Measurements from ENCODE around the gene EMC10.

The EMC10 gene

GRCh38 chr19:50477751-50478515 lies 1.6 kb downstream of the EMC10 start:
- Histone ChIP-seq H3K36me3 (replicated peaks) (no peaks in the 10 kb centered on the region; the same call in 1 of the 2 replicates), H3K9me3 (no peaks in the 10 kb centered on the region), H3K27me3 (ENCODE audit: low read depth) (no peaks in the 10 kb centered on the region), H3K4me1 (0 out of 2 replicates have a peak, but pooled peaks cover 4% of the 10 kb centered on the region), H3K4me3 (no peak overlapping the region; the same call in 1 of the 2 replicates)
- in situ Hi-C loops (cut with MboI; ENCODE audit: low sequenced_read_pairs) = no loop called here
- no peak for DNase-seq (ENCODE audit: low spot score in 2 of 2)

DNA sequence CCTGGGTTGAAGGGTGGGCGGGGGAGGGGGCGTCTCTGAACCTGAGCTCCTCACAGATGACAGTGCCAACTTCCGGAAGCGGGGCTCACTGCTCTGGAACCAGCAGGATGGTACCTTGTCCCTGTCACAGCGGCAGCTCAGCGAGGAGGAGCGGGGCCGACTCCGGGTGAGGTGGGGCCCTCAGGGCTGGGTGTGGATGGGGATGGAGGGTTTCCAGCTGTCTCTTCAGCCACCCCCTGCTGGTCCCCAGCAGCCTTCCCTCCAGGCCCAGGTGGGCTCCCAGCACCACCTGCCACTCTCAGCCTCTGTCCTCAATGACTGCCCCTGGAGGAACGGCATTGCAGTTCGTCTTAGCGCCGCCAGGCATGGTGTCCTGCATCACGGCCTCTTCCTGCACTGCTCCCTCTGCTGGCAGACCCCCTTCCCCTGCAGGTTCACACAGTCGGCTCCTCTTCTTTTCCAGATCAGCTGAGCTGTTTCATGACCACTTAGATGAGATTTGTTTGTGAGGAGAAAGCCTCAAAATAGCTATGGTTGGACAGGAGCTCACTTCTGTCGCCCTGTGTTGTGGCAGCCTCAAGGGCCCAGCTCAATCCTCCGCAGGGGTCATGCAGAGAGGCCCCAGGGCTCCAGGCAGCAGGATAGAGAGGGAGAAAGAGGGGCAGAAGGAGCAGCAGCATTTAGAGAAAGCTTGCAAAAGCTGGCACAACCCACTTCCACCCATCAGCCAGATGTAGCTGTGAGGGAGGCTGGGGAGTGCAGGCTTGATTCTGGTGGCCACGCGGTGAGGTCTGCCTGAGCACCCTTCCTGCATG lies 2.8 kb downstream of the EMC10 start:
- Histone ChIP-seq H3K27me3 (ENCODE audit: low read depth) (no peaks in the 10 kb centered on the region), H3K4me1 (0 out of 2 replicates have a peak, but pooled peaks cover 4% of the 10 kb centered on the region), H3K36me3 (replicated peaks) (no peaks in the 10 kb centered on the region; the same call in 1 of the 2 replicates), H3K9me3 (no peaks in the 10 kb centered on the region), H3K4me3 (no peak overlapping the region)
- in situ Hi-C loops (cut with MboI; ENCODE audit: low sequenced_read_pairs) = no loop called here
- DNase-seq (ENCODE audit: low spot score in 2 of 2) = peak; percentile 74 to 89

DNA sequence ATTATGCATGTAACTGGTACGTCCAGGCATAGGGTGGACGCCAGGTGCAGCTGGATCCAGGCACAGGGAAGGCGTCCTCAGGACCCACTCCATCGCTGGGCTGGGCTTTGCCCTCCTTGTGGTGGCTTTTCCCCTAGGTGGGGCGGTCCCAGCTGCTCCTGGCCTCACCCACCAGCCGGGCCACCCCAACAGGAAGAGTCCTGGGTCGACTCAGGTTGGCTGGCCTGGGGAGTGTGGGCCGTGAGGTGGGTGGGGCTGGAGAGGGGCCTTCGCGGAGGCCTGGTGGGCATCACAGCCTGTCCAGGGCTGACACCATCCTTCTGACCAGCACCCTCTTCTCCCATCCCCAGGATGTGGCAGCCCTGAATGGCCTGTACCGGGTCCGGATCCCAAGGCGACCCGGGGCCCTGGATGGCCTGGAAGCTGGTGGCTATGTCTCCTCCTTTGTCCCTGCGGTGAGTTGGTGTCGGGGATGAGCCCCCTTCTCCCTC lies 3.5 kb downstream of the EMC10 start:
- no peak for DNase-seq (ENCODE audit: low spot score in 2 of 2)
- H3K27me3 ChIP-seq (ENCODE audit: low read depth) = no peaks in the 10 kb centered on the region

DNA sequence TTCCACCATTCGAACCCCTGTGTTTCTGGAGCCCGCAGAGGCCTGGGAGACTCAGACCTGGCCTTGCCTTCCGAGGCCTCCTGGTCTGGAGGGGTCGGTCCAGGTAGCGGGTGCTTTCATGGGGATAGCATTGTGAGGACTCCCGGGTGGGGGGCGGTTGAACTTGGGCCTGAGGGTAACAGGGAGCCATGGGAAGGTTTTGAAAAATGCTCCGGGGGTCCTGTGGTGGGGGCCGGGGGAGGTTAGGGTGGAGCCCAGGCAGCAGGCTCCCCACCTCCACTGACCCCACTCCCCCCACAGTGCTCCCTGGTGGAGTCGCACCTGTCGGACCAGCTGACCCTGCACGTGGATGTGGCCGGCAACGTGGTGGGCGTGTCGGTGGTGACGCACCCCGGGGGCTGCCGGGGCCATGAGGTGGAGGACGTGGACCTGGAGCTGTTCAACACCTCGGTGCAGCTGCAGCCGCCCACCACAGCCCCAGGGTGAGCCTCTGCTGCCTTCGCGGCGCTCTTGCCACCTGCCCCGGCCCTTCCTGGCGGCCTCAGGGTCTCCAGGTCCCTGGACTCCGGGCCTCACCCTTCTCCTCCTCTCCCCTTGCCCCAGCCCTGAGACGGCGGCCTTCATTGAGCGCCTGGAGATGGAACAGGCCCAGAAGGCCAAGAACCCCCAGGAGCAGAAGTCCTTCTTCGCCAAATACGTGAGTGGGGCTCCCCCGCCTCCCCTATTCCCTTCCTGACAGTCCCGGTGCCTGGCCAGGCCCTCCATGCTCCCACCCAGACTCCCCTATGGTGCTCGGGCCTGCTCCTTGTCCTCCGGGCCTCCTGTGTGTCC lies 4.2 kb downstream of the EMC10 start:
- no peak overlapping the region for H3K4me3 ChIP-seq
- DNase-seq (ENCODE audit: low spot score in 2 of 2) = no peak
- H3K9me3 ChIP-seq = no peaks in the 10 kb centered on the region
- H3K4me1 ChIP-seq = 0 out of 2 replicates have a peak, but pooled peaks cover 4% of the 10 kb centered on the region
- in situ Hi-C loops (cut with MboI; ENCODE audit: low sequenced_read_pairs) = no loop called here
- H3K36me3 ChIP-seq (replicated peaks) = no peaks in the 10 kb centered on the region; the same call in 1 of the 2 replicates
- no peaks in the 10 kb centered on the region for H3K27me3 ChIP-seq (ENCODE audit: low read depth)

More for the DNA sequence above, 3.5 kb downstream of the EMC10 start:
- Histone ChIP-seq H3K9me3 (no peaks in the 10 kb centered on the region), H3K4me1 (0 out of 2 replicates have a peak, but pooled peaks cover 4% of the 10 kb centered on the region), H3K36me3 (replicated peaks) (no peaks in the 10 kb centered on the region; the same call in 1 of the 2 replicates), H3K4me3 (no peak overlapping the region)
- in situ Hi-C loops (cut with MboI; ENCODE audit: low sequenced_read_pairs) = no loop called here

DNA sequence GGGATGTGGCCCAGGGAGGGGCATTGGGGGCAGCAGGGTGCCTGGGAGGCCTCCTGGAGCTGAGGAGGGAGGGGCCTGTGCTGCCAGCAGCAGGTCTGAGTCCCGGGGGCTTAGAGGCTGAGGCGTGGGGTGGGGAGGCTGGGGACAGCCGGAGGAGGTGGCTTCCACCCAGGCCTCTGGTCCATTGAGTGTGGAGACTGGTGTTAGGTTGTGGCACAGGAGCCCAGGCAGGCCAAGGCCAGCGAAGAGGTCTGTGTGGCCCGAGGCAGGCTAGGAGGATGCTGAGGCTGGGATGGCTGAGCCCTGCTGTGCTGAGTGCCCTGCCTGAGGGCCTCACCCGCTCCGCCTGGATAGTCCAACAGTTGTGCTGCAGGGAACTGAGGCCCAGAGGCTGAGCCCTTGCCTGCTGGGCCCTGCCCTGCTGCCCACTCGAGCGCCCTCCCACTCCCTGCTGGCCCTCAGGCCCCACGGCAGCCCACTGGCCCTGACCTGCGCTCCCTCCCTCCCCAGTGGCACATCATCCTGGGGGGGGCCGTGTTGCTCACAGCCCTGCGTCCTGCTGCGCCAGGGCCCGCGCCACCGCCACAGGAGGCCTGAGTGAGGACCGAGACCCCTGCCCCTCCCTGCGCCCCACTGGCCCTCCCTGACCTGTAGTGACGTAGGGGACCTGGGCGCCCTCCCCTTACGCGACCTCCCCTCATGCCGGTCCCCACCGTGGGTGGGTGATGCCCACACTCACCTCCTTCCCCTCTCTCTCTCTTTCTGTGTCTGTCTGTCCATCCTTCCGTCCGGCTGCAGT lies 5.2 kb downstream of the EMC10 start:
- in situ Hi-C loops (cut with MboI; ENCODE audit: low sequenced_read_pairs) = no loop called here
- H3K9me3 ChIP-seq = peaks cover 1% of the 10 kb centered on the region; the same call in 1 of the 2 replicates
- 0 out of 2 replicates have a peak, but pooled peaks cover 4% of the 10 kb centered on the region for H3K4me1 ChIP-seq
- H3K27me3 ChIP-seq (ENCODE audit: low read depth) = no peaks in the 10 kb centered on the region
- H3K4me3 ChIP-seq = no peak overlapping the region
- H3K36me3 ChIP-seq (replicated peaks) = no peaks in the 10 kb centered on the region; the same call in 1 of the 2 replicates
- DNase-seq (ENCODE audit: low spot score in 2 of 2) = no peak

GRCh38 chr19:50482271-50482855 lies 6.1 kb downstream of the EMC10 start:
- Histone ChIP-seq H3K36me3 (replicated peaks) (no peaks in the 10 kb centered on the region; the same call in 1 of the 2 replicates), H3K27me3 (ENCODE audit: low read depth) (no peaks in the 10 kb centered on the region), H3K9me3 (peaks cover 4% of the 10 kb centered on the region; the same call in 1 of the 2 replicates), H3K4me3 (no peak overlapping the region), H3K4me1 (0 out of 2 replicates have a peak, but pooled peaks cover 4% of the 10 kb centered on the region)
- no peak for DNase-seq (ENCODE audit: low spot score in 2 of 2)
- in situ Hi-C loops (cut with MboI; ENCODE audit: low sequenced_read_pairs) = no loop called here

- Histone ChIP-seq H3K36me3 (replicated peaks) (no peaks in the 10 kb centered on the region; the same call in 1 of the 2 replicates), H3K4me3 (no peak overlapping the region), H3K4me1 (no peaks in the 10 kb centered on the region), H3K27me3 (ENCODE audit: low read depth) (no peaks in the 10 kb centered on the region), H3K9me3 (peaks cover 4% of the 10 kb centered on the region; the same call in 1 of the 2 replicates)
- DNase-seq (ENCODE audit: low spot score in 2 of 2) = no peak
- in situ Hi-C loops (cut with MboI; ENCODE audit: low sequenced_read_pairs) = no loop called here
Measured at GRCh38 chr19:50482916-50483315, 6.6 kb downstream of the EMC10 start.

DNA sequence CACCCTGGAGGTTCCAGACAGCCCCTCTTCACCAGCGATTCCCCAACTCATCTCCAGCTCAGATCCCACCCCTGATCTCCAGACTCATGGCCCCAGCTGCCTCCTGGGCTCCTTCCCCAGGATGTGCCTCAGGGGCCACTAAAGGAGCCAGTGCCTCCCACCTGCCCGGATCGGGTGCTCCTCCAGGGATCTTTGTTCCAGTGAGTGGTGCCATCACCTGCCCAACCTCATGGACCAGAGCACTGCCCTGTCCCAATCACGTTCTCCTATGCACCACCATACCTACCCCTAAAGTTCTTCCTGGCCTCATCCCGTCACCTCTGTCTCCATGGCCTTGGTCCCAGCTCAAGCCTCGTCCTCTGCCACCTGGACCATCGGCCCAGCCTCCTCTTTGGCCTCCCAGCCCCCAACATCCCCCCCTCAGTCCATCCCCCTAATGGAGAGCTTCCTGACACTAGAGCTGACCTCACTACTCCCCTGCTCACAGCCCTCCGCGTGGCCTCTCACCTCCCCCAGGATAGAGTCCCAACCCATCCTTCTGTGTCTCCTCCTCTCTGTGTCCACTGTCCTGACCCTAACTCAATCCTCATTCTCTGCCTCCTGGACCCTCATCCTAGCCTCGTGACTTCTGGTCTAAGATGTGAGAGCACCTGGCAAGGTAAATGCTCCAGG lies 9.1 kb downstream of the EMC10 start:
- H3K4me3 ChIP-seq = no peak overlapping the region
- H3K4me1 ChIP-seq = no peaks in the 10 kb centered on the region
- 0 out of 2 replicates have a peak, but pooled peaks cover 8% of the 10 kb centered on the region for H3K27me3 ChIP-seq (ENCODE audit: low read depth)
- H3K9me3 ChIP-seq = peaks cover 4% of the 10 kb centered on the region; the same call in 1 of the 2 replicates
- DNase-seq (ENCODE audit: low spot score in 2 of 2) = no peak
- no peaks in the 10 kb centered on the region for H3K36me3 ChIP-seq (replicated peaks)
- in situ Hi-C loops (cut with MboI; ENCODE audit: low sequenced_read_pairs) = no loop called here

DNA sequence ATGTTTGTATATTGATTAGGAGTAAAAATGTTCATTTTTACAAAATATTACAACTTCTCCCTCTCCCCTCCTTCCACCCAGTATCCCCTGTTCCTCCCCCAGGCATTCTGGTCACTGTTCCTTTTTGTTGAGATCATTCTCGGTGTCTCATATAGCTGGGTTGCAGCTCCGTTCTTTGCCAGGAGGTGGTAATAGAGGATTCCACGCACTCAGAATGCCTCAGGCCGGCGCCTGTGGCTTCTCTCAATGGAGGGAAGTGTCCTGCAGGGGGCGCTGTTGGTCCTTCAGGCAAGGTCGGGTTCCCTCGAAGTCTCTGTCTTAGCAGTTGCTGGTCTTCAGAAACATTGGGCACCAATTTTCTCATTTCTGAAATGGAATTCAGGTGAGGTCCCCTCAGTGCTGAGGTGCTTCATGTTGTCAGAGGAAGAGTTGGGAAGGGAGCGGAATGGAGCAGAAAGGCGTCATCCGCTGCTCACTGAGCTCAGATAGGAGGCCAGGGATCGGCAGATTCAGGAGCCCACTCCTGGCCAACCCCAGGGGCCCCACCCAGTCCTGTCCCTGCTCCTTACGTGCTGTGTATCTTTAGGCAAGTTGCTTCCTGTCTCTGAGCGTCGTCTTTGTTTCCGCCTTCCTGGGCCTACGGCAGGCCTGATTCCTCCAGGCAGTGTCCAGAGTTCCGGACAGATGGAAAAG lies 10.7 kb downstream of the EMC10 start:
- no peaks in the 10 kb centered on the region for H3K4me1 ChIP-seq
- in situ Hi-C loops (cut with MboI; ENCODE audit: low sequenced_read_pairs) = no loop called here
- H3K4me3 ChIP-seq = no peak overlapping the region
- peaks cover 11% of the 10 kb centered on the region for H3K27me3 ChIP-seq (ENCODE audit: low read depth)
- no peaks in the 10 kb centered on the region for H3K36me3 ChIP-seq (replicated peaks)
- H3K9me3 ChIP-seq = peaks cover 4% of the 10 kb centered on the region; the same call in 1 of the 2 replicates
- DNase-seq (ENCODE audit: low spot score in 2 of 2) = peak in 1 of 2 experiments; percentile 66

DNA sequence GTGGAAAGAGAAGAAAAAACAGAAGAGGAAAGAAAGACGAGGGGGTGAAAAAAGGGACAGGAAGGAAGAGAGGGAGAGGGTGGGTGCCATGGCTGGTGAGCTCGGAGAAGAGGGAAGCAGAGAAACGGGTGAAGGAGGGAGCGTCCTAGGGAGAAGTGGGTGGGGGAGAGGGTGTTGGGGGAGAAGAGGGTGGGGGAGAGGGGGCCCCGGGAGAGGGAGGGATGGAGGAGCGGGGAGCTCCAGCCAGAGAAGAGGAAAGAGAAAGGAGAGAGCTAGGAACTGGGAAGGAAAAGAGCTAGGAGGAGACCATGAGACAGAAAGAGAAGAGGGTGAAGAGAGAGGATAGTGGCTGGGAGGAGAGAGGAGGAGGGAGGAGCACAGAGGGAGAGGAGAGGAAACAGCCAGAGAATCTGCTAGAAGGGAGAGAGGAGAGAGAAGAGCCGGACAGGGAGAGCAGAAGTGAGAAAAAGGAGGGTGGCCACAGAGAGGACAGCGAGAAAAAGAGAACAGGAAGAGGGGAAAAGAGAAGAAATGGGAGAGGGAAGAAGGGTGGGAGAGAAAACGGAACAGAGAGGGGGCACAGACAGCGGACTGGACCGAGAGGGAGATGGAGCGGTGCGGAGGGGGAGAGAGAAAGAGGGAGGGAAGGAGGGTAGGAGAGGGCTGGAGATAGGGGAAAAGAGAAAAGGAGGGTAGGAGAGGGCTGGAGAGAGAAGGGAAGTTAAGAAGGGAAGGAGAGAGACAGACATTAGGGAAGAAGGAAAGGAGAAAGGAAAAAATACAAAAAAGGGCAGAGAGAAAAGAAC lies 12.3 kb downstream of the EMC10 start:
- peaks cover 4% of the 10 kb centered on the region; the same call in 1 of the 2 replicates for H3K9me3 ChIP-seq
- H3K4me3 ChIP-seq = no peak overlapping the region
- in situ Hi-C loops (cut with MboI; ENCODE audit: low sequenced_read_pairs) = no loop called here
- H3K4me1 ChIP-seq = no peaks in the 10 kb centered on the region
- H3K36me3 ChIP-seq (replicated peaks) = no peaks in the 10 kb centered on the region
- no peak for DNase-seq (ENCODE audit: low spot score in 2 of 2)
- H3K27me3 ChIP-seq (ENCODE audit: low read depth) = peaks cover 13% of the 10 kb centered on the region
